ENCODE results near the gene PFDN1.

DNA sequence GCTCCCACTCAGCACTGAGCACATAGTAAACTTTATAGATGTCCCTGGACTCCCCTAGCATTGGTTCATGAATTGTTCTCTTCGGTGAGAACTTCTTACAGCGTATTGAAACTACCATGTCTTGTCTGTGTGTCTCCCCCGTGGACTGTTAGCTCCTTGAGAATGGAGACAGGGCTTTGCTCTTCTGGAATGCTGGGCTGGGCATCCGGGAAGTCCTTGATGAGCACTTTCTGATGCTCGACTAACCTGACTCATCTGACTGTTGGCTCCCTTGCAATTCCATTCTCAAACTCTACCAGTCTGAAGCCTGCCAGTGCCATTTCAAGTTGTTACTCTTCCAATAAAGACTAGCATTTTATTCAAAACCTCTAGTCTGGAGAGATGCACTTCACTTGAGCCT lies 15.0 kb upstream of the PFDN1 start:
- TF ChIP-seq, protein P1, sequence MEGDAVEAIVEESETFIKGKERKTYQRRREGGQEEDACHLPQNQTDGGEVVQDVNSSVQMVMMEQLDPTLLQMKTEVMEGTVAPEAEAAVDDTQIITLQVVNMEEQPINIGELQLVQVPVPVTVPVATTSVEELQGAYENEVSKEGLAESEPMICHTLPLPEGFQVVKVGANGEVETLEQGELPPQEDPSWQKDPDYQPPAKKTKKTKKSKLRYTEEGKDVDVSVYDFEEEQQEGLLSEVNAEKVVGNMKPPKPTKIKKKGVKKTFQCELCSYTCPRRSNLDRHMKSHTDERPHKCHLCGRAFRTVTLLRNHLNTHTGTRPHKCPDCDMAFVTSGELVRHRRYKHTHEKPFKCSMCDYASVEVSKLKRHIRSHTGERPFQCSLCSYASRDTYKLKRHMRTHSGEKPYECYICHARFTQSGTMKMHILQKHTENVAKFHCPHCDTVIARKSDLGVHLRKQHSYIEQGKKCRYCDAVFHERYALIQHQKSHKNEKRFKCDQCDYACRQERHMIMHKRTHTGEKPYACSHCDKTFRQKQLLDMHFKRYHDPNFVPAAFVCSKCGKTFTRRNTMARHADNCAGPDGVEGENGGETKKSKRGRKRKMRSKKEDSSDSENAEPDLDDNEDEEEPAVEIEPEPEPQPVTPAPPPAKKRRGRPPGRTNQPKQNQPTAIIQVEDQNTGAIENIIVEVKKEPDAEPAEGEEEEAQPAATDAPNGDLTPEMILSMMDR (conservative IDR thresholded peaks at IDR 0.05; ENCODE audit: low read depth, low read length) = no peak
- TF ChIP-seq EZH2 (IDR thresholded peaks at IDR 0.05; ENCODE audit: borderline replicate concordance, low read depth, low read length, poor library complexity, severe bottlenecking) = no peak

Measured in A673 (cell line).